SK-N-SH (cell line): Measurements from ENCODE around the gene HNRNPC.

Experiments
- EP300 ChIP-seq, 2 experiments: IDR thresholded peaks; 2 replicates each; pipeline versions ENCODE4 v1.4.0 to v1.6.1; 2012; ENCODE audit warnings: borderline replicate concordance in 1 of 2, low read depth in 1 of 2, low read length in 1 of 2
- EZH2phosphoT487 ChIP-seq: fragments of 200-600 bp; sonication (generic); IDR thresholded peaks from 2 replicates; pipeline ENCODE4 v1.6.1; 2017; ENCODE audit warnings: low read depth, mixed run types, mild to moderate bottlenecking, antibody characterized with exemption, moderate library complexity, borderline replicate concordance
- POLR2AphosphoS5 ChIP-seq: IDR thresholded peaks from 2 replicates; pipeline ENCODE4 v1.6.1; 2012; ENCODE audit warnings: low read depth, low read length
- REST ChIP-seq: IDR thresholded peaks from 2 replicates; pipeline ENCODE4 v1.6.1; 2012; ENCODE audit warnings: mild to moderate bottlenecking, low read depth, low read length, moderate library complexity
- TF ChIP-seq, protein P1 (sequence below): fragments of 200-600 bp; sonication (generic); IDR thresholded peaks from 2 replicates; pipeline ENCODE4 v1.6.1; 2017; ENCODE audit warnings: antibody characterized with exemption, mild to moderate bottlenecking, moderate library complexity

GRCh38 chr14:21160061-21160610 is 109.1 kb downstream of the HNRNPC start:
- TF ChIP-seq, protein P1, sequence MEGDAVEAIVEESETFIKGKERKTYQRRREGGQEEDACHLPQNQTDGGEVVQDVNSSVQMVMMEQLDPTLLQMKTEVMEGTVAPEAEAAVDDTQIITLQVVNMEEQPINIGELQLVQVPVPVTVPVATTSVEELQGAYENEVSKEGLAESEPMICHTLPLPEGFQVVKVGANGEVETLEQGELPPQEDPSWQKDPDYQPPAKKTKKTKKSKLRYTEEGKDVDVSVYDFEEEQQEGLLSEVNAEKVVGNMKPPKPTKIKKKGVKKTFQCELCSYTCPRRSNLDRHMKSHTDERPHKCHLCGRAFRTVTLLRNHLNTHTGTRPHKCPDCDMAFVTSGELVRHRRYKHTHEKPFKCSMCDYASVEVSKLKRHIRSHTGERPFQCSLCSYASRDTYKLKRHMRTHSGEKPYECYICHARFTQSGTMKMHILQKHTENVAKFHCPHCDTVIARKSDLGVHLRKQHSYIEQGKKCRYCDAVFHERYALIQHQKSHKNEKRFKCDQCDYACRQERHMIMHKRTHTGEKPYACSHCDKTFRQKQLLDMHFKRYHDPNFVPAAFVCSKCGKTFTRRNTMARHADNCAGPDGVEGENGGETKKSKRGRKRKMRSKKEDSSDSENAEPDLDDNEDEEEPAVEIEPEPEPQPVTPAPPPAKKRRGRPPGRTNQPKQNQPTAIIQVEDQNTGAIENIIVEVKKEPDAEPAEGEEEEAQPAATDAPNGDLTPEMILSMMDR: no peak
- TF ChIP-seq POLR2AphosphoS5: no peak
- no peak for TF ChIP-seq EP300 (IDR thresholded peaks at IDR 0.05; ENCODE audit: borderline replicate concordance in 1 of 2, low read depth in 1 of 2, low read length in 1 of 2)
- TF ChIP-seq REST: no peak
- TF ChIP-seq EZH2phosphoT487: no peak
